Measurements from ENCODE around the gene SCG3.
"Not testable (repeated sequence)": the region's sequence is repeated elsewhere in the genome, so short reads cannot be mapped to it uniquely, and the experiment has no call there.

Gene SCG3

GRCh38 chr15:51681303-51681963 lies at the start of gene SCG3:
Gene SCG3, plus strand, starts transcription at chr15:51681503. Its CDS starts 253 bp downstream, at chr15:51681756.
- TF ChIP-seq CTCF (conservative IDR thresholded peaks at IDR 0.05; ENCODE audit: control insufficient read depth, insufficient read depth, low read depth, low read length): no peak
- no peak within 1 kb of the TSS for H3K4me3 ChIP-seq (ENCODE audit: control insufficient read depth, low read depth, low read length)
- peak; percentile 69 for DNase-seq (ENCODE audit: low read depth)

- no peak overlapping the region for H3K4me3 ChIP-seq (ENCODE audit: control insufficient read depth, low read depth, low read length)
- peak; percentile 16 for DNase-seq (ENCODE audit: low read depth)
- no peak for TF ChIP-seq CTCF (conservative IDR thresholded peaks at IDR 0.05; ENCODE audit: control insufficient read depth, insufficient read depth, low read depth, low read length)
Observed at GRCh38 chr15:51634591-51635198, 46.6 kb upstream of the SCG3 start.

GRCh38 chr15:51641490-51642130 lies 39.7 kb upstream of the SCG3 start:
- no peak overlapping the region for H3K4me3 ChIP-seq (ENCODE audit: control insufficient read depth, low read depth, low read length)
- TF ChIP-seq CTCF (conservative IDR thresholded peaks at IDR 0.05; ENCODE audit: control insufficient read depth, insufficient read depth, low read depth, low read length): no peak
- no peak for DNase-seq (ENCODE audit: low read depth)

- no peak for TF ChIP-seq CTCF (conservative IDR thresholded peaks at IDR 0.05; ENCODE audit: control insufficient read depth, insufficient read depth, low read depth, low read length)
- H3K4me3 ChIP-seq (ENCODE audit: control insufficient read depth, low read depth, low read length): no peak overlapping the region
- DNase-seq (ENCODE audit: low read depth): no peak
Observed at GRCh38 chr15:51642696-51643095, 38.6 kb upstream of the SCG3 start.

GRCh38 chr15:51647128-51647562 lies 34.2 kb upstream of the SCG3 start:
- no peak for TF ChIP-seq CTCF (conservative IDR thresholded peaks at IDR 0.05; ENCODE audit: control insufficient read depth, insufficient read depth, low read depth, low read length)
- DNase-seq (ENCODE audit: low read depth): peak; percentile 69
- no peak overlapping the region for H3K4me3 ChIP-seq (ENCODE audit: control insufficient read depth, low read depth, low read length)

- DNase-seq (ENCODE audit: low read depth); H3K4me3 ChIP-seq (ENCODE audit: control insufficient read depth, low read depth, low read length): not testable (repeated sequence)
Observed at GRCh38 chr15:51648101-51648500, 33.2 kb upstream of the SCG3 start.

GRCh38 chr15:51648643-51649042 lies 32.7 kb upstream of the SCG3 start:
- H3K4me3 ChIP-seq (ENCODE audit: control insufficient read depth, low read depth, low read length); DNase-seq (ENCODE audit: low read depth): not testable (repeated sequence)

Measured in fibroblast of mammary gland (primary cell).